HG03558 (cell line): ENCODE data around the gene CD19.
"Not testable (repeated sequence)": the region's sequence is repeated elsewhere in the genome, so short reads cannot be mapped to it uniquely, and the experiment has no call there.

Experiments
- ATAC-seq: cut with Tn5 transposase; IDR thresholded peaks from one replicate; pipeline ENCODE4 v1.9.1; 2021; ENCODE audit warnings: moderate number of reproducible peaks; ENCODE audit not compliant: unreplicated experiment; ENCODE audit errors: extremely low read depth

CD19 gene

DNA sequence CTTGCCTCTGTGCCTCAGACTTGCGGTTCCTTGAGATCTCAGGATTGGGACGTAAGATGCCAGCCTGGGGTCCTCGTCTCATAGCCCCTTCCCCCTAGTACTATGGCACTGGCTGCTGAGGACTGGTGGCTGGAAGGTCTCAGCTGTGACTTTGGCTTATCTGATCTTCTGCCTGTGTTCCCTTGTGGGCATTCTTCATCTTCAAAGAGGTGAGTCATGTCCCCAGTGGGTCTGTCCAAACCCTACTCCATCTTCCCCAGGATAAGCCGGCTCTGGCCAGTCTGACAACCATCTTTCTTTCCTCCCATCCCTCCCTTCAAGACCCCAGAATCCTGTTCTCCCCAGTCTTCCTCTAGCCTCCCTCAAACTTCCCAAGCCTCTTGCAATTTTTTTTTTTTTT, 3.6 kb downstream of the CD19 start:
- no peak for ATAC-seq

DNA sequence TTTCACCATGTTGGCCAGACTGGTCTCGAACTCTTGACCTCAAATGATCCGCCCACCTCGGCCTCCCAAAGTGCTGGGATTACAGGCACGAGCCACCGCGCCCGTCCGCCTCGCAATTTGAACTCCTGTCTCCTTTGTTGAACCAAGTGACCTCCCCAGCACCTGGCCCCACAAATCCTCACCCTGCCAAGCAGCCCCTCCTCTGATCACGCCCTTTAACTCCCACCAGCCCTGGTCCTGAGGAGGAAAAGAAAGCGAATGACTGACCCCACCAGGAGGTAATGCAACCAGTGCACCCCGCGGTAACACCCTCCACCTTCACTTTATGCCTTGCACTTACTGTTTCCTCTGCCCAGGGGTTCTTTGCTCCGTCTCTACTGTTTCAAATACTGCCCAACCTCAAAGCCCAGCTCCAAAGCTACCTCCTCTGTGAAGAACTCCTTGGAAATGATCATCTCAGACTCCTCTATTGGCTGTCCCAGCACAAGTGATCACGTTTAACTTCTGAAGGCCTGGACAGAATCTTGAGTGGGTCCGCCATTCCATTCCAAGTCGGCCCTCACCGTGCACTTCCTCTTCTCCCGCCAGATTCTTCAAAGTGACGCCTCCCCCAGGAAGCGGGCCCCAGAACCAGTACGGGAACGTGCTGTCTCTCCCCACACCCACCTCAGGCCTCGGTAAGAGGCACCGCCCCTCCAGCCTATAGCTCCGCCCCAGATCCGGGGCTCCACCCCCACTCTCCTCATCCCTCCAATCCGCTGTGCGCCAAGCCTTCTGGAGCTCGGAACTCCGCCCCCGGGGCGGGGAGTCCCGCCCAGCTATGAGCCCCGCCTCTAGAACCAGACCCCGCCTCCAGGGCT, 4.4 kb downstream of the CD19 start:
- ATAC-seq, result peak; percentile 63

DNA sequence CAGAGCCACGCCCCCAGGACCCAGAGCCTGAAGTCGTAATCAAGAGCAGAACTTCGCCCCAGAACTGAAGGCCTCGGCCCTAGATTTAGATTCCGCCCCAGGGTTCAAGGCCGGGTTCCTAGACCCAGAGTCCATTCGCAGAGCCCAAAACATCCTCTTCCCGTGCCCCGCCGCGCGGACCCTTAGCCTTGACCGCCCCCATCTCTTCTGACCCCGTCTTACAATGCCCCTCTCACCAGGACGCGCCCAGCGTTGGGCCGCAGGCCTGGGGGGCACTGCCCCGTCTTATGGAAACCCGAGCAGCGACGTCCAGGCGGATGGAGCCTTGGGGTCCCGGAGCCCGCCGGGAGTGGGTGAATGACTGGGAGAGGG, 5.0 kb downstream of the CD19 start:
- ATAC-seq, result no peak

DNA sequence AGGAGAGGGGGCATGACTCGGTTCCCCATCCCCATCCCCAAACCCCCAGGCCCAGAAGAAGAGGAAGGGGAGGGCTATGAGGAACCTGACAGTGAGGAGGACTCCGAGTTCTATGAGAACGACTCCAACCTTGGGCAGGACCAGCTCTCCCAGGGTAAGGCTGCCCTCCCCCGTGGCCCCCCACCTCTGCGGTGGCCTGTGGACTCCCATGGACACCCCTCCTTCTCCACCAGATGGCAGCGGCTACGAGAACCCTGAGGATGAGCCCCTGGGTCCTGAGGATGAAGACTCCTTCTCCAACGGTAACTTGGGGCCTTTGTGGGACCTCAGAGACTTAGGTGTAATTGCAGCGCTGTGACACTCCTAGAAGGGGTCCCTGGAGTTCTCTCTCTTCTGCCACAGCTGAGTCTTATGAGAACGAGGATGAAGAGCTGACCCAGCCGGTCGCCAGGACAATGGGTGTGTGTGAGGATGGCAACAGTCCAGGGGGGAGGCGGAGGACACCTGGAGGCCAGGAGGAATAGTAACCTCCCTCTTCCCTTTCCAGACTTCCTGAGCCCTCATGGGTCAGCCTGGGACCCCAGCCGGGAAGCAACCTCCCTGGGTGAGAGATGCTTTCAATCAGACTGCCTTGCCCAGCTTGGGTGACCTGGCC, 5.6 kb downstream of the CD19 start:
- no peak for ATAC-seq

DNA sequence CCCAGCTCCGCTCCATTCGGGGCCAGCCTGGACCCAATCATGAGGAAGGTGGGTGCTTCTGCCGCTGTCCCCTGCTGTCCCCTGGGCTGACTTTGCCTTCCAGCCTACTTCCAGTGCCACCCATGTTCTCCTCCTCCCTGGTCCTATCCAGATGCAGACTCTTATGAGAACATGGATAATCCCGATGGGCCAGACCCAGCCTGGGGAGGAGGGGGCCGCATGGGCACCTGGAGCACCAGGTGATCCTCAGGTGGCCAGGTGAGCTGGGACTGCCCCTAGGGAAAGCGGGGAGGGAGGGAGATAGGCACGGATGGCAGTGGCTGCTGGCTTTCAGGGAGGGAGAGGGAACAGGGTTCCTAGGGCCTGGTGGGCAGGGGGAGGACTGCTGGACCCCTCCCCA, 7.0 kb downstream of the CD19 start:
- no peak for ATAC-seq

DNA sequence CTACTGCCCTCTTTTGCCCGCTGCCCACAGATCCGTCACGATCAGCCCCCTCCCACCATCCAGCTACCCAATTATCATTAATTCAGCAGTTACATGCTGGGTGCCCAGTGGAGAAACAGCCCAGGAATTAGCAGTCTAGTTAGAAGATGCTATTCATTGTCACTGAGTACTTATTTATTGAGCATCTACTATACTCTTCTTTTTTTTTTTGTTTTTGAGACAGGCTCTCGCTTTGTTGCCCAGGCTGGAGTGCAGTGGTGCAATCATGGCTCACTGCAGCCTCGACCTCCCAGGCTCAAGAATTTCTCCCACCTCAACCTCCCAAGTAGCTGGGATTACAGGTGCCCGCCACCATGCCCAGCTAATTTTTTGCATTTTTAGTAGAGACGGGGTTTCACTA, 8.1 kb downstream of the CD19 start:
- not testable (repeated sequence) for ATAC-seq

DNA sequence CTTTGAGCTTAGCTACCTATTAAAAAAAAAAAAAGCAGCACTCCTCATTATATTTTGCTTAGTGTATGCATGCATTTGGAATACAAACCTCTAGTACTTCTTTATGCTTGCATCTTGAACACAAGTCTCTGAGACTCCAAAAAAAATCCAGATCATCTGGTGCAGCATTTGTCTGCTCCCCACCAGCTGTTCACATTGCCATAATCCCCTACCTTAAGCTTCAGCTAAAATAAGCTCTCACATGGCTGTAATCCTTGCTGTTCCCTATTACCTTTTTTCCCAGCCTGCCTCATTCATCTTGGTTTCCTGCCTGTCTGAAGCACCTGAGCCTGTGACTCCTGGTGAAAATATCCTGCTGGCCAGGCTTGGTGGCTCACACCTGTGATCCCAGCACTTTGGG, 11.5 kb downstream of the CD19 start:
- no peak for ATAC-seq

DNA sequence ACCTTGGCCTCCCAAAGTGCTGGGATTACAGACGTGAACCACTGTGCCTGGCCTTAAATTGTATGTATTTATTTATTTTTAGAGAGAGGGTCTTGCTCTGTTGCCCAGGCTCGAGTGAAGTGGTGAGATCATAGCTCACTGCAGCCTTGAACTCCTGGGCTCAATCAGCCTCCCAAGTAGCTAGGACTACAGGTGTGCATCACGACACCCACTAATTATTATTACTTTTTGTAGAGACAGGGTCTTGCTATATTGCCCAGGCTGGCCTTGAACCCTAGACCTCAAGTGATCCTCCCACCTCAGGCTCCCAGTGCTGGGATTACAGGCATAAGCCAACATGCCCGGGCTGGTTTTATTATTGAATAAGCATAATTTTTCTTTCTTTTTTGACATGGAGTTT, 14.9 kb downstream of the CD19 start:
- no peak for ATAC-seq

DNA sequence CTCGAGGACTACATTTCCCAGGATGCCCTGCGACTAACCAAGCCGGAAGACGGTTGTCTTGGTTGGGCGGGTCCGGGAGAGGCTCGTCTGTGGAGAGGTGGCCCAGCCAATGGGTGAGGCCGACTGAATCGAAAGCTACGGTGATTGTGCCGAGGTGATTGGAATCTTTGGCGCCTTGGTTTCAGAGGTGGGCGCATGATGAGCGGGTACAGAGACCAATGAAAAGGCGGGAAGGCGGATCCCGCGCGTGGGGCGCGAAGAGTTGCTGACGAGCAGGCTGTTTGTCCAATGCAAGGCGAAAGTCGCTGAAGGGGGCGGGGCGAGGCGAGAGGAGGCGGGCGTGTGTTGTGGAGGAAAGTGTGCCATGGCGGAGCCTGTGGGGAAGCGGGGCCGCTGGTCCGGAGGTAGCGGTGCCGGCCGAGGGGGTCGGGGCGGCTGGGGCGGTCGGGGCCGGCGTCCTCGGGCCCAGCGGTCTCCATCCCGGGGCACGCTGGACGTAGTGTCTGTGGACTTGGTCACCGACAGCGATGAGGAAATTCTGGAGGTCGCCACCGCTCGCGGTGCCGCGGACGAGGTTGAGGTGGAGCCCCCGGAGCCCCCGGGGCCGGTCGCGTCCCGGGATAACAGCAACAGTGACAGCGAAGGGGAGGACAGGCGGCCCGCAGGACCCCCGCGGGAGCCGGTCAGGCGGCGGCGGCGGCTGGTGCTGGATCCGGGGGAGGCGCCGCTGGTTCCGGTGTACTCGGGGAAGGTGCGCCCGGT, 19.1 kb downstream of the CD19 start, which contains the start of gene NFATC2IP:
Gene NFATC2IP (plus strand): TSS at position 290 of the 762 bp plus-strand sequence. CDS start 75 bp downstream, at position 365.
- ATAC-seq, result peak; percentile 91

DNA sequence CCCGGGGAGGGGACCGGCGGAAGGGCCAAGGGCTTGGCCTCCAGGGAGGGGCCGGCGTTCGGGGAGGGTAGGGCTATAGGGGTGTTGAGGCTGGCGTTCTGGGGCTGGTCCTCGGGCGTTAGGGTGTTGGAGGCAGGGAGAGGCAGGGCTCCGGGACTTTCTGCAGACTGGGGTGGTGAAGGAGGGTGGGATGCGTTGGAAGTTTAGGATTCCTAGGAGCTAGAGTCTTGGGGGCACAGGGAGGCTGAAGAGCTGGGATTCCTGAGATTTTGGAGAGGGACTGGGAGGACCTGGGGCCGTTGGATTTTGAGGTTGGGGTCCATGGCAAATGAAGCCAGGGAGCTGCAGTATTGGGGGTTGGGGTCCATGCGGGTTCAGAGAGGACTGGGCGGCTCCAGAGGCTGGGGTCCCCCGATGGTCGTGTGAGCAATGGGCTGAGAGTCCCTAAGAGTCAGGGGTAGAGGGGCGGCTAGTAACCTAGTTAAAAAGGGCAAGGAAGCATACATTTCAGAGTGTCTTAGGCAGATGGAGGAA, 19.7 kb downstream of the CD19 start:
- ATAC-seq, result no peak

DNA sequence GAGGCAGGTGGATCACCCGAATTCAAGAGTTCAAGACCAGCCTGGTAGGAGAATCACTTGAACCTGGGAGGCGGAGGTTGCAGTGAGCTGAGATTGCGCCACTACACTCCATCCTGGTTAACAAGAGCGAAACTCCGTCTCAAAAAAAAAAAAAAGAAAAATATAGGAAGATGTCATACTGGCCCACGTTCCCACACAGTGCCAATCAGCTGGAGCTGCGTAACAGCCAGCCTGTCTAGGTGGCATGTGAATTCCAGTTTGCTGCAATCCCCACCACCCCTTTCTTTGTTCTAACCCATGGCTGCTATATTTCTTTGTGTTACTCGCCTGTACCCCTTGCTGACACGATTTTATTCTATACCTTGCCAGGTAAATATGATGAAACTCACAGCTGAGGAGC, 26.4 kb downstream of the CD19 start:
- no peak for ATAC-seq

DNA sequence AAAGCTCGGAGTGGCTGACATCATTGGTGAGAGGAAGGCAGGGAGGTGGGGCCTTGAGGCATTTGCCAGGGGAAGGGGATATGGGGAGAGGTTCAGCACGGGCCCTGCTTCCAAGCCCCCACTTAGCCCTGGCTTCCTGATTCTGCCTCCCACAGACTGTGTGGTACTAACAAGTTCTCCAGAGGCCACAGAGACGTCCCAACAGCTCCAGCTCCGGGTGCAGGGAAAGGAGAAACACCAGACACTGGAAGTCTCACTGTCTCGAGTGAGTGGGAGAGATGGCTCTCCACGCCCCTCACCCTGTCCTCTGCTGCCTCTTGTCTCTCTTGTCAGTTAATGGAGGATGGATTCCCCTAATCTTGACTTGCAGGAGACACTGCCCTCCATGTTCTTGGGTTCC, 27.1 kb downstream of the CD19 start:
- ATAC-seq, result no peak

DNA sequence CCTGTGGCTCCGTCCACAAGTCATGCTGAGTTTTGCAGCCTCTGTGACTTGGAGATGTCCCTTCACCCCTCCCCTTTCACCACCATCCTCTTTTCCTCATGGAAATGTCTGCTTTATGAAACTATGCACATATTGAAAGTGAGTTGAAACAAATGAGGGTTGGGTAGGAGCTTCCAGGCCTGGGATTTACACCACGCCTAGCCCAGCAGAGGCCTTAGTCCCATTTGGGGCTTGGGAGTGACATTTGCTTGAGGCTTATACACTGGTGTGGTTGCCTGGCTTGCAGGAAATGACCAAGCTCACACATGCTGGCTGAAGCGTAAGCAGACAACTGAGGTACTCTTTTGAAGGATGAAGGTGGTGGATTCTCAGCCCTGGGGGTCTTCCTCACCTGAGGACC, 32.3 kb downstream of the CD19 start:
- ATAC-seq, result no peak

DNA sequence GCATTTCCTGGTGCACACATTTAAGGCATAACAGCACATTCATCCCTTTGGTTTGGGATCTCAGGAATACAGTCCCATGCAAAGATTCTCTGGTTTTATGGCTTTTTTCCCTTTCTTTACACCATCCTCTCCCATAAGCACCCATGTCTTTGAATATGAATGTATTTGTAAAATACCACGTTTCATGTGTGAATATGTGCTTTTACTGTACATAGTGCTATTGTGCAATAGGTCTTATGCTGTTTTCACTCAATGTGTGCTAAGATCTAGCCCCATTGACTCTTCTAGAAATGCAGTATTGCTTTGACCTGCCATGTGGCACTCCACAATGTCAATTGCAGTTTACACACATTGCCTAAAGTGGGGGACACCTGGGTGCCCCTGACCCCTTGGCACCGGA, 32.7 kb downstream of the CD19 start:
- ATAC-seq, result no peak

DNA sequence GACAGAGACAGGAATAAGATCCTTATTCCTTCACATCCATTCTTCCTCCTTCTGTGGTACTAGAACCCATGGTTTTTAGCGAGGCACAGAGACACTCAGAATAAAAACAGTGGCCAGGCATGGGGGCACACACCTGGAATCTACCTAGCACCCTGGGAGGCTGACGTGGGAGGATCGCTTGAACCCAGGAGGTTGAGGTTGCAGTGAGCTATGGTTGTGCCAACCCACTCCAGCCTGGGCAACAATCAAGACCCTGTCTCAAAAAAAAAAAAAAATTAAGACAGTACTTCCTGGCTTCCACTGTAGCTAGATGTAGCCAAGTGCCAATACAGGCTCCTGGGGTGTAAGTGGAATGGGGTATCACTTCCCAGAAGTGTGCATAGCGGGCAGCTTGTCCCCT, 35.4 kb downstream of the CD19 start:
- ATAC-seq, result no peak

DNA sequence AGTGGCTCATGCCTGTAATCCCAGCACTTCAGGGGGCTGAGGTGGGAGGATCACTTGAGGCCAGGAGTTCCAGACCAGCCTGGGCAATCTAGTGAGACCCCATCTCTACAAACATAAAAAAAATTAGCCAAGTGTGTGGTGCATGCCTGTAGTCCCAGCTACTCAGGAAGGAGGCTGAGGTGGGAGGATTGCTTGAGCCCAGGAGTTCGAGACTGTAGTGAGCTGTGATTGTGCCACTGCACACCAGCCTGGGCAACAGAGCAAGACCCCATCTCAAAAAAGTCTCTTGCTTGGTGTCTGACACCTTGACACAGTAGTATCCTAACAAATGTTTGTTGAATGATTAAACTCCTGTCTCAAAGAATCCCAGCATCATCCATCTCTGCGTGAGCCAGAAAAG, 37.9 kb downstream of the CD19 start:
- ATAC-seq, result not testable (repeated sequence)

DNA sequence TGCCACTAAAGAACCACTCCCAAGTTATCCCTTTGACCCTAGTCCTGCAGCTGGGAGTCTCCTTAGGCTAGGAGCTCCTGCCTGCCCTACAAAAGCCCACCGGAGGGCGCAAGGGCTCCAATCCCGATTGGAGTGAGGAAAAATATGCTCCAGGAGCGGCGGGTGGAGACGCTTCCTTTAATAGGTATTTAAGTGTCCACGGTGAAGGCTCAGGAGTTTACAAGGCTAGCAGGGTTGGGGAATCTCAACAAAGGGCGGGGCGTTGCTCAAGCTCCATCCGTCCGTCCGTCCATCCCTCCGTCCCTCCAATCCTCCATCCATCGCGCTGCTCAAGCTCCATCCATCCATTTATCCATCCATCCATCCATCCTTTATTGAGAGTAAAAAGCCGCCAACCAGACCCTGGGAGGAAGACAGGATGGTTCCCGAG, 42.3 kb downstream of the CD19 start:
- no peak for ATAC-seq

DNA sequence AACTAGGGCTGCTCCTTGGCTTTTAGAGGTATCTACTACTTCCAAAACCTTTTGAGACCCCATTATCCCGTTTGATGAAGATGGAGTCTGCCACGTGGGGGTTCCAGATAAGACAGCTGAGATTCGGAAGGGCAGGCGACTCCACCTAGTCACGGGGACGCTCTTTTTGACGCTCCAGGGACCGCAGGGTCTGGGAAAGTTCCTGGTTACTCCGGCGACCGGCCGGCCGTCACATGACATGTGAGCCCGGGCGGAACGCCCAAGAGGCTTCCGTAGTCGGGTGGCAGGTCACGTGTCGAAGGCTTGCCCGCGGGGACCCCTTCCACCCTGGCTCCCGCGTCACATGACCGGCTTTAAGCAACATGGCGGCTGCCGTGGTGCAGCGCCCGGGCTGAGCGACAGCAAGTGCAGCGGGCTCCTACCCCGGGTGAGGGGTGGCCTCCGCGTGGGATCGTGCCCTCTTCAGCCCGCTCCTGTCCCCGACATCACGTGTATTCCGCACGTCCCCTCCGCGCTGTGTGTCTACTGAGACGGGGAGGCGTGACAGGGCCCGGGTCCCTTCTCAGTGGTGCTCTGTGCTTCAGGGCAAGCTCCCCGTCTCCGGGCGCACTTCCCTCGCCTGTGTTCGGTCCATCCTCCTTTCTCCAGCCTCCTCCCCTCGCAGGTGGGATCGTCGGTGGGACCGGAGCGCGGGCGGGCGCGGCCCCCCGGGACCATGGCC, 42.8 kb downstream of the CD19 start, which contains the start of gene SPNS1:
Gene SPNS1 (plus strand): TSS at position 342 of the 721 bp plus-strand sequence. CDS start 374 bp downstream, at position 716.
- ATAC-seq, result peak; percentile 68

DNA sequence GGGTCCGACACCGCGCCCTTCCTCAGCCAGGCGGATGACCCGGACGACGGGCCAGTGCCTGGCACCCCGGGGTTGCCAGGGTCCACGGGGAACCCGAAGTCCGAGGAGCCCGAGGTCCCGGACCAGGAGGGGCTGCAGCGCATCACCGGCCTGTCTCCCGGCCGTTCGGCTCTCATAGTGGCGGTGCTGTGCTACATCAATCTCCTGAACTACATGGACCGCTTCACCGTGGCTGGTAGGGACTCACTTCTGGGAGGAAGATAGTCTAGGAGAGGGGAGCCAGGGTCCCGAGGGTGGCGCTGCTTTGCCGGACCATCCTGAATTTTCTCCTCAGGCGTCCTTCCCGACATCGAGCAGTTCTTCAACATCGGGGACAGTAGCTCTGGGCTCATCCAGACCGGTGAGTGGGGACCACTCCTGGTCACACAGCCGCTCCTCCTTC, 43.4 kb downstream of the CD19 start:
- no peak for ATAC-seq
